ENCODE measurements around the gene SERINC1.
"Not testable (repeated sequence)": the region's sequence is repeated elsewhere in the genome, so short reads cannot be mapped to it uniquely, and the experiment has no call there.

- not testable (repeated sequence) for TF ChIP-seq CTCF, POLR2A (IDR thresholded peaks at IDR 0.05)
These were observed 33.6 kb upstream of the SERINC1 start for GRCh38 chr6:122505170-122505569.
